Vagina (tissue), 2 donors: ENCODE data around the gene DDX5. TPM values are rescaled to one million over a fixed set of nuclear protein-coding genes. Genes with fewer than 3 reads are reported as not detected.
"Not testable (repeated sequence)": the region's sequence is repeated elsewhere in the genome, so short reads cannot be mapped to it uniquely, and the experiment has no call there.

ENCODE experiments used
- DNase-seq, 2 donors: peaks; one replicate each; pipeline ENCODE4 v3.0.0-alpha.2; 2017; ENCODE audit errors: extremely low spot score in 2 of 2
- H3K27ac ChIP-seq: fragments of 200-600 bp; sonication (generic); one replicate; pipeline ENCODE4 v1.5.1; 2019
- H3K27me3 ChIP-seq: fragments of 200-600 bp; sonication (generic); one replicate; pipeline ENCODE4 v1.5.1; 2019
- H3K36me3 ChIP-seq, 2 donors: fragments of 200-600 bp; sonication (generic); one replicate each; pipeline ENCODE4 v1.5.1; 2017 to 2019
- H3K4me1 ChIP-seq: fragments of 200-600 bp; sonication (generic); one replicate; pipeline ENCODE4 v1.5.1; 2019
- H3K4me3 ChIP-seq, 2 donors: fragments of 200-600 bp; sonication (generic); 1 replicate in 1 of 2; 2 replicates in 1 of 2; pipeline ENCODE4 v1.5.1; 2016 to 2019
- H3K9me3 ChIP-seq: fragments of 200-600 bp; sonication (generic); one replicate; pipeline ENCODE4 v1.5.1; 2019
- POLR2A ChIP-seq, 2 donors: fragments of 450-650 bp; IDR thresholded peaks; one replicate each; pipeline ENCODE4 v1.6.1; 2017; ENCODE audit warnings: antibody characterized with exemption in 2 of 2, mild to moderate bottlenecking in 2 of 2, moderate library complexity in 2 of 2
- POLR2AphosphoS5 ChIP-seq, 2 donors: sonication (generic); formaldehyde crosslinking; IDR thresholded peaks; one replicate each; pipeline ENCODE4 v1.9.0; 2017; ENCODE audit warnings: antibody characterized with exemption in 2 of 2, mild to moderate bottlenecking in 2 of 2, low read depth in 1 of 2; ENCODE audit not compliant: insufficient read depth in 1 of 2
- intact Hi-C: fragments of 100-400 bp; cut with DNase I; formaldehyde crosslinking; loops from one replicate; pipeline ENCODE4 v1.15.1; 2023
- total RNA-seq: library from RNA; depleted of rRNA; stranded (reverse); fragments of >200 nt; gene quantifications from one replicate; pipeline ENCODE4 v1.2.3, GENCODE V29; 2016
- TF ChIP-seq, protein P1 (sequence below), 3 experiments: fragments of 450-650 bp in 2 of 3; fragments of 200-600 bp in 1 of 3; sonication (generic) in 1 of 3; IDR thresholded peaks; one replicate each; pipeline ENCODE4 v1.5.1; 2017 to 2019; ENCODE audit warnings: antibody characterized with exemption in 3 of 3, mild to moderate bottlenecking in 2 of 3, moderate library complexity in 2 of 3

DDX5 gene
- total RNA-seq, 1 donor from 2014 or later = 618 TPM

DNA sequence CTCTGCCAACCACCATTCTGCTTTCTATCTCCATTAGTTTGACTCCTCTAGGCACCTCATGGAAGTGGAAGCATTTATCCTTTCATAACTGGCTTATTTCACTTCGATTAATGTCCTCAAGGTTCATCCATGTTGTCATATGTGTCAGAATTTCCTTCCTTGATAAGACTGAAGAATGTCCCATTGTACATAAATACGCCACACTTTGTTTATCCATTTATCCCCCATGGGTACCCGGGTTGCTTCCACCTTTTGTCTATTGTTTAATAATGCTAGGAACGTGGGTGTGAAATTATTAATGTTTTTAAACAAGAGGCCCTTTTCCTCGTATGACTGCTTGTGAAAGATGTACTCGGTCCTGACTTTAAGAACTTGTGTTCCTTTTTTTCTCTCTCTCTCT lies 44.3 kb downstream of the DDX5 start:
- H3K27ac ChIP-seq = no peak overlapping the region
- no peaks in the 10 kb centered on the region for H3K4me1 ChIP-seq
- TF ChIP-seq, protein P1, sequence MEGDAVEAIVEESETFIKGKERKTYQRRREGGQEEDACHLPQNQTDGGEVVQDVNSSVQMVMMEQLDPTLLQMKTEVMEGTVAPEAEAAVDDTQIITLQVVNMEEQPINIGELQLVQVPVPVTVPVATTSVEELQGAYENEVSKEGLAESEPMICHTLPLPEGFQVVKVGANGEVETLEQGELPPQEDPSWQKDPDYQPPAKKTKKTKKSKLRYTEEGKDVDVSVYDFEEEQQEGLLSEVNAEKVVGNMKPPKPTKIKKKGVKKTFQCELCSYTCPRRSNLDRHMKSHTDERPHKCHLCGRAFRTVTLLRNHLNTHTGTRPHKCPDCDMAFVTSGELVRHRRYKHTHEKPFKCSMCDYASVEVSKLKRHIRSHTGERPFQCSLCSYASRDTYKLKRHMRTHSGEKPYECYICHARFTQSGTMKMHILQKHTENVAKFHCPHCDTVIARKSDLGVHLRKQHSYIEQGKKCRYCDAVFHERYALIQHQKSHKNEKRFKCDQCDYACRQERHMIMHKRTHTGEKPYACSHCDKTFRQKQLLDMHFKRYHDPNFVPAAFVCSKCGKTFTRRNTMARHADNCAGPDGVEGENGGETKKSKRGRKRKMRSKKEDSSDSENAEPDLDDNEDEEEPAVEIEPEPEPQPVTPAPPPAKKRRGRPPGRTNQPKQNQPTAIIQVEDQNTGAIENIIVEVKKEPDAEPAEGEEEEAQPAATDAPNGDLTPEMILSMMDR (IDR thresholded peaks at IDR 0.05) = no peak
- TF ChIP-seq POLR2A (IDR thresholded peaks at IDR 0.05) (no peak), POLR2AphosphoS5 (IDR thresholded peaks at IDR 0.05; ENCODE audit: insufficient read depth in 1 of 2, low read depth in 1 of 2) (no peak)
- DNase-seq = no peak
- H3K4me3 ChIP-seq = no peak overlapping the region
- no peaks in the 10 kb centered on the region for H3K27me3 ChIP-seq
- H3K36me3 ChIP-seq = no peaks in the 10 kb centered on the region
- H3K9me3 ChIP-seq = no peaks in the 10 kb centered on the region
- intact Hi-C loops = no loop called here

DNA sequence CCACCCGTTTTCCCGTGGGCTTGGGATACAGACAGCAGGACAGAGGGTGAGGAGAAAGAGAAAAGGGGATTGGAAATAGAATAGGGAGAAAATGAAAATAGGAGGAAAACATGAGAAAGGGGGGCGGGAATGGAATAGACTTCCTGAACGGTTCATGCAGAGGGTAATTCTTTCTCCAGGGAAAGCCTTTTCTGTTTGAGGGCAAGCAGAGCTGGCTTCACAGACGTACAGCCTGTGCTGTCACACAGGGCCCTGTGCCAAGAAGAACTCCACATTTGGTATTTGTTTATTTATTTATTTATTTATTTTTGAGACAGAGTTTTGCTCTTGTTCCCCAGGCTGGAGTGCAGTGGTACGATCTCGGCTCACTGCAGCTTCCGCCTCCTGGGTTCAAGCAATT lies 45.1 kb downstream of the DDX5 start:
- no peaks in the 10 kb centered on the region for H3K4me1 ChIP-seq
- H3K27me3 ChIP-seq = no peaks in the 10 kb centered on the region
- no peak overlapping the region for H3K4me3 ChIP-seq
- DNase-seq = no peak
- H3K36me3 ChIP-seq = no peaks in the 10 kb centered on the region
- intact Hi-C loops = no loop called here
- H3K27ac ChIP-seq = no peak overlapping the region
- no peaks in the 10 kb centered on the region for H3K9me3 ChIP-seq
- TF ChIP-seq POLR2AphosphoS5 (IDR thresholded peaks at IDR 0.05; ENCODE audit: insufficient read depth in 1 of 2, low read depth in 1 of 2) = no peak

- H3K9me3 ChIP-seq, H3K27ac ChIP-seq, H3K36me3 ChIP-seq, H3K4me3 ChIP-seq, DNase-seq, H3K27me3 ChIP-seq, H3K4me1 ChIP-seq, intact Hi-C loops: not testable (repeated sequence)
Observed at GRCh38 chr17:64459818-64460217, 46.3 kb downstream of the DDX5 start.

DNA sequence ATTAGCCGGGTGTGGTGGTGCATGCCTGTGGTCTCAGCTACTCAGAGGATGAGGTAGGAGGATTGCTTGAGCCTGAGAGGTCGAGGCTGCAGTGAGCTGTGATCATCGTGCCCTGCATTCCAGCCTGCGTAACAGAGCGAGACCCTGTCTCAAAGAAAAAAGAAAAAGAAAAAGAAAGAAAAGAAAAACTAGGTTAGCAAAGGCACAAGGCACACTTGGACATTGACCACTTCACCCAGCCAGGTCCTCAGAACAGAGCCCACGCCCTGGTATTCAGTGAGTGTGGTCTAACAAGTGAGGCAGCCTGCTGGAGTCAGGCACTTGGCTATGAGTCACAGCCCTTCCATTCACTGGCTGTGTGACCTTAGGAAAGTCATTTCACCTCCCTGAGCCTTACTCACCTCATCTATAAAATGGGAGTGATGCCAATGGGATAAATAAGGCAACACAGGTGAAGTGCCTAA lies 46.8 kb downstream of the DDX5 start:
- TF ChIP-seq POLR2AphosphoS5 (IDR thresholded peaks at IDR 0.05; ENCODE audit: insufficient read depth in 1 of 2, low read depth in 1 of 2) = no peak
- no peak for TF ChIP-seq POLR2A (IDR thresholded peaks at IDR 0.05)
- TF ChIP-seq, protein P1 (IDR thresholded peaks at IDR 0.05) = no peak
- no peak for DNase-seq
- Histone ChIP-seq H3K9me3 (no peaks in the 10 kb centered on the region), H3K27me3 (no peaks in the 10 kb centered on the region), H3K4me3 (no peak overlapping the region), H3K36me3 (no peaks in the 10 kb centered on the region), H3K27ac (no peak overlapping the region), H3K4me1 (no peaks in the 10 kb centered on the region)
- intact Hi-C loops = no loop called here

DNA sequence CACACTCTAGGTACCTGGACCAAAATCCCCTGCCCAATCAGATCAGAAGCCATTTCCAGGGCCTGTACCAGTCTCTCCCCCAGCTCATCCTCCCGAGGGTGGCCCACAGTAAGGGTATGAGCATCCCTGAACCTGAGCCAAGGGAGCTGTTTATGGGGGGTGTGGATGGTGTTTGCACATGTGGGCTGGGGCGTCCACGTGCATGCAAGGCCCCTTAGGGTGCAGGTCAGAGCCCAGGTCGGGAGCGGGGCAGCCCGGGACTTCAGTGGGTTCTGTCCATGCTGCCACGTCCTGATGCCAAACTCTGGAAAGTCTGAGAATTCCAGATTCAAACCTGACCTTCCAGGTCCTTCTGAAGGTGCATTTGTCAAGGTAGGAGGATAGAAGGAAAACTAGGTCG lies 47.3 kb downstream of the DDX5 start:
- no peak for DNase-seq
- no peak for TF ChIP-seq POLR2A (IDR thresholded peaks at IDR 0.05)
- no peak for TF ChIP-seq POLR2AphosphoS5 (IDR thresholded peaks at IDR 0.05; ENCODE audit: insufficient read depth in 1 of 2, low read depth in 1 of 2)
- TF ChIP-seq, protein P1 (IDR thresholded peaks at IDR 0.05) = no peak
- H3K4me1 ChIP-seq = no peaks in the 10 kb centered on the region
- no peaks in the 10 kb centered on the region for H3K36me3 ChIP-seq
- H3K27ac ChIP-seq = no peak overlapping the region
- no peaks in the 10 kb centered on the region for H3K27me3 ChIP-seq
- intact Hi-C loops = no loop called here
- no peak overlapping the region for H3K4me3 ChIP-seq
- H3K9me3 ChIP-seq = no peaks in the 10 kb centered on the region

DNA sequence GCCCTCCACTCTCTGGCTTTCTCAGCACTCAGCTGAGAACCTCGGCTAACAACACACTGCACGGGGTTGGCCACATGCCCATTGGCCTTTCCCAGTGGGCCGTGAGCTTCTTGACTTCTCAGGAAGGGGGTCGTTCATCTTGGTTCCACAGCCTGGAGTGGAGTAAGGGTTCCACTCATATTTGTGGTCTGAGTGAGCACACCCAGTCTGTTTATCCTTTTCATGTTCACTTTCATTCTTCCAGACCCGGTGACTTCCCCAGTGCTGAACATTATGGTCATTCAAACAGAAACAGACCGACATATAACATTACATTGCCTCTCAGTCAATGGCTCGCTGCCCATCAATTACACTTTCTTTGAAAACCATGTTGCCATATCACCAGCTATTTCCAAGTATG lies 48.9 kb downstream of the DDX5 start:
- TF ChIP-seq, protein P1 (IDR thresholded peaks at IDR 0.05) = no peak
- no peak for TF ChIP-seq POLR2A (IDR thresholded peaks at IDR 0.05)
- no peak for TF ChIP-seq POLR2AphosphoS5 (IDR thresholded peaks at IDR 0.05; ENCODE audit: insufficient read depth in 1 of 2, low read depth in 1 of 2)
- no peak for DNase-seq
- Histone ChIP-seq H3K27me3 (no peaks in the 10 kb centered on the region), H3K4me3 (no peak overlapping the region), H3K27ac (no peak overlapping the region), H3K36me3 (no peaks in the 10 kb centered on the region), H3K9me3 (no peaks in the 10 kb centered on the region), H3K4me1 (no peaks in the 10 kb centered on the region)
- intact Hi-C loops = no loop called here
